ENCODE measurements around the gene ZBTB7B. TPM values are rescaled to one million over a fixed set of nuclear protein-coding genes. Genes with fewer than 3 reads are reported as not detected.

The ZBTB7B gene
- polyA plus RNA-seq, 3 donors: 6.3 to 149 (median 9.6) TPM

DNA sequence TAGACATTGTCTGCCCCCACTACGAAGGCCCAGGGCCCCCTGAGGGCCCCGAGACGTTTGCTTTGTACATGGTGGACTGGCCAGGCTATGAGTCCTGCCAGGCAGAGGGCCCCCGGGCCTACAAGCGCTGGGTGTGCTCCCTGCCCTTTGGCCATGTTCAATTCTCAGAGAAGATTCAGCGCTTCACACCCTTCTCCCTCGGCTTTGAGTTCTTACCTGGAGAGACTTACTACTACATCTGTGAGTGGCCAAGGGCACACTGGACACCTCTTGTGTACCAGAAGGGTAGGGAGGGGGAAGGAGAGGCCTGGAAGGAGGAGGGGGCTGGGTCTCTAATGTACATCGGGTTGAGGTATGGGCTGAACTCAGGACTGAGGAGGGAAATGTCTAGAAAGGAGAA is 64.2 kb downstream of the ZBTB7B start:
- DNase-seq: no peak
- H3K9ac ChIP-seq (ENCODE audit: insufficient read depth, low read length, poor library complexity, severe bottlenecking): no peak overlapping the region
- H3K27ac Mint-ChIP-seq: no peak overlapping the region
- H3K4me3 ChIP-seq (replicated peaks in 1 of 3; ENCODE audit: low read depth in 2 of 3, low read length in 3 of 3): no peak overlapping the region
- H3K4me1 ChIP-seq (ENCODE audit: control insufficient read depth in 1 of 2, insufficient read depth in 2 of 2, low read length in 2 of 2): peaks cover 41 to 56% of the 10 kb centered on the region in 2 donors
- no peaks in the 10 kb centered on the region for H3K9me3 ChIP-seq (replicated peaks in 1 of 2; ENCODE audit: control insufficient read depth in 1 of 2, insufficient read depth in 1 of 2, low read length in 2 of 2)
- peaks cover 54% of the 10 kb centered on the region for H4K20me1 ChIP-seq (ENCODE audit: insufficient read depth, low read length)
- TF ChIP-seq, protein P1, sequence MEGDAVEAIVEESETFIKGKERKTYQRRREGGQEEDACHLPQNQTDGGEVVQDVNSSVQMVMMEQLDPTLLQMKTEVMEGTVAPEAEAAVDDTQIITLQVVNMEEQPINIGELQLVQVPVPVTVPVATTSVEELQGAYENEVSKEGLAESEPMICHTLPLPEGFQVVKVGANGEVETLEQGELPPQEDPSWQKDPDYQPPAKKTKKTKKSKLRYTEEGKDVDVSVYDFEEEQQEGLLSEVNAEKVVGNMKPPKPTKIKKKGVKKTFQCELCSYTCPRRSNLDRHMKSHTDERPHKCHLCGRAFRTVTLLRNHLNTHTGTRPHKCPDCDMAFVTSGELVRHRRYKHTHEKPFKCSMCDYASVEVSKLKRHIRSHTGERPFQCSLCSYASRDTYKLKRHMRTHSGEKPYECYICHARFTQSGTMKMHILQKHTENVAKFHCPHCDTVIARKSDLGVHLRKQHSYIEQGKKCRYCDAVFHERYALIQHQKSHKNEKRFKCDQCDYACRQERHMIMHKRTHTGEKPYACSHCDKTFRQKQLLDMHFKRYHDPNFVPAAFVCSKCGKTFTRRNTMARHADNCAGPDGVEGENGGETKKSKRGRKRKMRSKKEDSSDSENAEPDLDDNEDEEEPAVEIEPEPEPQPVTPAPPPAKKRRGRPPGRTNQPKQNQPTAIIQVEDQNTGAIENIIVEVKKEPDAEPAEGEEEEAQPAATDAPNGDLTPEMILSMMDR (IDR thresholded peaks at IDR 0.05): no peak
- peaks cover 36% of the 10 kb centered on the region for H3K4me1 Mint-ChIP-seq
- H3K4me3 Mint-ChIP-seq: no peak overlapping the region
- H3K27me3 Mint-ChIP-seq (ENCODE audit: low read depth in 3 of 3): peaks cover 6 to 20% (median 13%) of the 10 kb centered on the region in 3 donors
- H3K4me2 ChIP-seq (replicated peaks; ENCODE audit: extremely low read depth, low read length, poor library complexity, severe bottlenecking): no peak overlapping the region
- H3K79me2 ChIP-seq (ENCODE audit: insufficient read depth, low read length): peaks cover 7% of the 10 kb centered on the region
- H3K27me3 ChIP-seq (ENCODE audit: control insufficient read depth in 2 of 2, insufficient read depth in 2 of 2, low read length in 2 of 2): peaks cover 0 to 8% of the 10 kb centered on the region in 2 donors
- peaks cover 5 to 32% of the 10 kb centered on the region in 2 donors for H3K36me3 ChIP-seq (replicated peaks in 1 of 2; ENCODE audit: control insufficient read depth in 1 of 2, insufficient read depth in 2 of 2, low read length in 2 of 2)
- intact Hi-C loops (cut with micrococcal nuclease): no loop called here
- H3K36me3 Mint-ChIP-seq: peaks cover 34 to 41% of the 10 kb centered on the region in 2 donors
- no peak overlapping the region for H3K27ac ChIP-seq (ENCODE audit: low read depth in 1 of 2, low read length in 2 of 2)
- peaks cover 0 to 2% (median 0%) of the 10 kb centered on the region in 7 donors for H3K9me3 Mint-ChIP-seq
- WGBS (ENCODE audit: insufficient coverage): 99% methylated on average over 6 of the region's 8 CpGs
- H2AFZ ChIP-seq (ENCODE audit: insufficient read depth, low read depth, low read length, poor library complexity, severe bottlenecking): no peak overlapping the region

Small RNAs within 50 kb of the gene (small RNA-seq; reads per million reads assigned to genes)
- gene MIR4258 (ENCODE audit: insufficient read length, low read depth): not detected

Other genes with a start within 250 kb of the ZBTB7B start
- not detected for gene KCNN3, start 132.5 kb upstream of the ZBTB7B start, polyA plus RNA-seq
- 10 to 100 TPM; 17.2 to 43.2 (median 41.9) TPM for gene PMVK, start 66.1 kb upstream of the ZBTB7B start, polyA plus RNA-seq
- 10 to 100 TPM; 23.1 to 31.7 (median 24.0) TPM for gene PBXIP1, start 46.7 kb upstream of the ZBTB7B start, polyA plus RNA-seq
- gene PYGO2, start 41.0 kb upstream of the ZBTB7B start, polyA plus RNA-seq: 10 to 100 TPM in 2 of 3 donors, 1 to 10 TPM in 1; 8.2 to 12.5 (median 12.0) TPM
- 10 to 100 TPM; 26.7 to 70.6 (median 31.5) TPM for gene SHC1, start 32.1 kb upstream of the ZBTB7B start, polyA plus RNA-seq
- 10 to 100 TPM in 2 of 3 donors, 1 to 10 TPM in 1; 9.4 to 22.6 (median 18.0) TPM for gene CKS1B, start 28.1 kb upstream of the ZBTB7B start, polyA plus RNA-seq
- 10 to 100 TPM; 31.5 to 41.6 (median 35.1) TPM for gene FLAD1, start 19.5 kb upstream of the ZBTB7B start, polyA plus RNA-seq
- gene LENEP, start 9.2 kb upstream of the ZBTB7B start, polyA plus RNA-seq: not detected
- 1 to 10 TPM in 1 of 3 donors, not detected in 2; 2.6 TPM for gene DCST2, start 31.0 kb downstream of the ZBTB7B start, polyA plus RNA-seq
- gene DCST1, start 31.0 kb downstream of the ZBTB7B start, polyA plus RNA-seq: under 1 TPM in 1 of 3 donors, not detected in 2; 0.05 TPM
- gene ADAM15, start 48.5 kb downstream of the ZBTB7B start, polyA plus RNA-seq: 100 to 1,000 TPM in 1 of 3 donors, 10 to 100 TPM in 2; 44.5 to 202 (median 74.3) TPM
- gene EFNA4, start 60.9 kb downstream of the ZBTB7B start, polyA plus RNA-seq: 1 to 10 TPM; 2.3 to 8.0 (median 4.1) TPM
- gene EFNA3, start 76.0 kb downstream of the ZBTB7B start, polyA plus RNA-seq: 1 to 10 TPM in 1 of 3 donors, under 1 TPM in 2; 0.45 to 1.7 (median 0.92) TPM
- gene EFNA1, start 125.1 kb downstream of the ZBTB7B start, polyA plus RNA-seq: 1 to 10 TPM in 1 of 3 donors, not detected in 2; 1.2 TPM
- gene SLC50A1, start 133.1 kb downstream of the ZBTB7B start, polyA plus RNA-seq: 10 to 100 TPM; 40.0 to 50.8 (median 49.4) TPM
- gene DPM3, start 137.7 kb downstream of the ZBTB7B start, polyA plus RNA-seq: 100 to 1,000 TPM in 2 of 3 donors, 10 to 100 TPM in 1; 99.9 to 141 (median 105) TPM
- gene KRTCAP2, start 170.5 kb downstream of the ZBTB7B start, polyA plus RNA-seq: 100 to 1,000 TPM; 157 to 256 (median 247) TPM
- under 1 TPM in 1 of 3 donors, not detected in 2; 0.13 TPM for gene TRIM46, start 171.0 kb downstream of the ZBTB7B start, polyA plus RNA-seq
- gene THBS3, start 205.1 kb downstream of the ZBTB7B start, polyA plus RNA-seq: 10 to 100 TPM in 1 of 3 donors, 1 to 10 TPM in 2; 3.2 to 50.7 (median 5.3) TPM
- gene MTX1, start 205.9 kb downstream of the ZBTB7B start, polyA plus RNA-seq: 100 to 1,000 TPM in 1 of 3 donors, 10 to 100 TPM in 2; 79.7 to 101 (median 86.0) TPM